ENCODE results near the gene HLX. TPM values are rescaled to one million over a fixed set of nuclear protein-coding genes. Genes with fewer than 3 reads are reported as not detected.

Gene HLX
- total RNA-seq, 2 experiments from 2014 or later, result 0.27 to 0.39 TPM

DNA sequence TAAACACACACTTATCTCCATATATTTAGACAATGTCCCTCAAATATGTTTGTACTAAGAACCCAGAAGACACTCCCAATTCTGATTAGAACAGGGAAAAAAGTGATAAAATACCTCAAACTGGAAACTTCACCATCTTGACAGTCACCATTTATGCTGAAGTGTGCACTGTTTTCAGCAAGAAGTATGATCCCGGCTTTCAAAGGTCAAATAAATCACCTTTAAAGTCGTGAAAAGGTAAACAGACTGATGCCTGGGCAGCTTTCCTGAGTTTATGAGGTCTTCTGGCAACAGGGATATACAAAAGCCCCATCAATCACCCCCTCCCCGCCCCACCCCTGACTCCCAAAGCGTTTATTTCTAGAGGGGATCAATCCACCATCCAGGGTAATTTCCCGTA lies 37.9 kb downstream of the HLX start:
- ATAC-seq (ENCODE audit: poor library complexity), result no peak
- no peak overlapping the region for H3K27ac Mint-ChIP-seq
- CTCF ChIA-PET, result no interaction called here

DNA sequence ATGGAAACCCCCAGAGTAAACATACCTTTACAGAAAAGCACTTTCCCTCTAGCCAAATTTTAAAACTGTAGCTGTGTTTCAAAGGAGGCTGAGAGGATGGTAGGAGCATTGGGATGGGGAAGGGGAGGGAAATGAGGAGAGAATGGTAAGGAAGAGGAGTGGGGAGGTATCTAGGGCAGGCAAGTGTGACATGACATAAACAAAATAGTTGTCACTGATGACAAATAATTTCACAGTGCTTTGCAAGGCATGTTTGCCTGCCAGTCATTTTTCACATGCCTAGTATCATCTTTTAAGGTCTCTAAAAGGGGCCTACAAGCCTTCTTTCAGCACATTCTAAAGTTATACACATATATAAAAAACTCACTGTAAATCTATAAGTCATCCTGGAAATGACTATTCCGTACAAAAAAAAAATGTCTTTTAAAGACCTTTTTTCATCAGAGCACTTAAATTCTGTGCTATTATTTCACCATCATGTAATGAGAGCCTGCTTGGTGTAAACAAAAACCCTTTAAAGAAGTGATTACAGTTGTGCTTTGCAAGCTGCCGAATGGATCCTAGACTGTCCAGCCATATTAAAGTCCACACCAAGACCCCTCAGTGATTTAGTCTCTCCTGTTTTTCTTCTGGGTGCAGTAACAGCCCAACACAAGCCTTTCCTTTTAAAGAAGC lies 38.4 kb downstream of the HLX start:
- DNase-seq (no peak), ATAC-seq (ENCODE audit: poor library complexity) (no peak)
- Mint-ChIP-seq H3K27ac (no peak overlapping the region), H3K36me3 (ENCODE audit: low read depth) (no peaks in the 10 kb centered on the region), H3K27me3 (peaks cover 24% of the 10 kb centered on the region), H3K4me1 (ENCODE audit: low read depth) (no peaks in the 10 kb centered on the region), H3K9me3 (no peaks in the 10 kb centered on the region), H3K4me3 (no peak overlapping the region)
- H3K27me3 ChIP-seq (ENCODE audit: control insufficient read depth in 1 of 2, insufficient read depth in 2 of 2, low read length in 2 of 2), result peaks cover 0 to 7% of the 10 kb centered on the region in 2 experiments
- CTCF ChIA-PET, result no interaction called here
- no peak overlapping the region for H3K27ac ChIP-seq (ENCODE audit: low read depth in 1 of 2, low read length in 2 of 2)
- POLR2A ChIA-PET, result no interaction called here
- H3K9me3 ChIP-seq (ENCODE audit: control insufficient read depth in 1 of 2, insufficient read depth in 1 of 2, low read length in 2 of 2), result no peaks in the 10 kb centered on the region
- H3K4me3 ChIP-seq (ENCODE audit: low read length), result no peak overlapping the region
- no peaks in the 10 kb centered on the region for H3K4me1 ChIP-seq (ENCODE audit: insufficient read depth, low read length)
- no peaks in the 10 kb centered on the region for H3K36me3 ChIP-seq (ENCODE audit: insufficient read depth, low read length)
- TF ChIP-seq, protein P1, sequence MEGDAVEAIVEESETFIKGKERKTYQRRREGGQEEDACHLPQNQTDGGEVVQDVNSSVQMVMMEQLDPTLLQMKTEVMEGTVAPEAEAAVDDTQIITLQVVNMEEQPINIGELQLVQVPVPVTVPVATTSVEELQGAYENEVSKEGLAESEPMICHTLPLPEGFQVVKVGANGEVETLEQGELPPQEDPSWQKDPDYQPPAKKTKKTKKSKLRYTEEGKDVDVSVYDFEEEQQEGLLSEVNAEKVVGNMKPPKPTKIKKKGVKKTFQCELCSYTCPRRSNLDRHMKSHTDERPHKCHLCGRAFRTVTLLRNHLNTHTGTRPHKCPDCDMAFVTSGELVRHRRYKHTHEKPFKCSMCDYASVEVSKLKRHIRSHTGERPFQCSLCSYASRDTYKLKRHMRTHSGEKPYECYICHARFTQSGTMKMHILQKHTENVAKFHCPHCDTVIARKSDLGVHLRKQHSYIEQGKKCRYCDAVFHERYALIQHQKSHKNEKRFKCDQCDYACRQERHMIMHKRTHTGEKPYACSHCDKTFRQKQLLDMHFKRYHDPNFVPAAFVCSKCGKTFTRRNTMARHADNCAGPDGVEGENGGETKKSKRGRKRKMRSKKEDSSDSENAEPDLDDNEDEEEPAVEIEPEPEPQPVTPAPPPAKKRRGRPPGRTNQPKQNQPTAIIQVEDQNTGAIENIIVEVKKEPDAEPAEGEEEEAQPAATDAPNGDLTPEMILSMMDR (IDR thresholded peaks at IDR 0.05), result no peak
- intact Hi-C loops (cut with DNase I, micrococcal nuclease), result no loop called here

More for the DNA sequence above, 37.9 kb downstream of the HLX start:
- intact Hi-C loops (cut with DNase I, micrococcal nuclease), result no loop called here
- DNase-seq, result no peak
- no peak overlapping the region for H3K4me3 Mint-ChIP-seq
- H3K36me3 Mint-ChIP-seq (ENCODE audit: low read depth), result no peaks in the 10 kb centered on the region
- H3K4me3 ChIP-seq (ENCODE audit: low read length), result no peak overlapping the region
- no peaks in the 10 kb centered on the region for H3K9me3 Mint-ChIP-seq
- peaks cover 24% of the 10 kb centered on the region for H3K27me3 Mint-ChIP-seq
- H3K27ac ChIP-seq (ENCODE audit: low read depth in 1 of 2, low read length in 2 of 2), result no peak overlapping the region
- no peaks in the 10 kb centered on the region for H3K4me1 ChIP-seq (ENCODE audit: insufficient read depth, low read length)
- POLR2A ChIA-PET, result no interaction called here
- TF ChIP-seq, protein P1 (IDR thresholded peaks at IDR 0.05), result no peak
- H3K4me1 Mint-ChIP-seq (ENCODE audit: low read depth), result no peaks in the 10 kb centered on the region
- H3K27me3 ChIP-seq (ENCODE audit: control insufficient read depth in 1 of 2, insufficient read depth in 2 of 2, low read length in 2 of 2), result peaks cover 0 to 7% of the 10 kb centered on the region in 2 experiments
- no peaks in the 10 kb centered on the region for H3K9me3 ChIP-seq (ENCODE audit: control insufficient read depth in 1 of 2, insufficient read depth in 1 of 2, low read length in 2 of 2)
- no peaks in the 10 kb centered on the region for H3K36me3 ChIP-seq (ENCODE audit: insufficient read depth, low read length)

DNA sequence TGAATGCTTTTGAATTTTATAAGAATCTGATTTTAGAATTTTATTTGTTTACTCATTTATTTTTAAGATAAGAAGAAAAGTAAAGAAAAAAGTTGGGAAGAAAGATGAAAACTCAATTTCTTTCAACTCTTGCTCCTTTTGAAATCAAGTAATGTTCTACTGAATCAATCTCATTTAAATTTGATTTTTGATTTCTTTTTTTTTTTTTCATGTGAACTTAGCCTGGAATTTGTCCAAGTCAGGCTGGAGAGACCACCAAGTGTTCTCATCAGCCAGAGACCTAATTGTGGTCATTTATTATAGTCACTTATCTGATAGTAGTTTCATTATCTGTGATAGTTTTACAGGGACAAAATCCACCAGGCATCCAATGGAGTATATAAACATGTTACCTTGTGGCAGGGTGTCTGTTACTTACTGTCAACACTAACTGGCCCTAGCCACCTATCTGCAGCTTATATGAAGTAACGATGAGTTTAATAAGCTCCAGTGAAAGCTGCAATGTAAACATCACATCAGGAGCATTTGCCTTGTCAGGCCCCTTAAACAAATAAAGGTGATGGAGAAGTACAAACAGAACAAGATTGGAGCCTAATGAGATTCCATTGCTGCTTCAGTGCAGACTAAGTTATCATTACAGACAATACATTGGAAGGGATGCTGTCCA lies 39.2 kb downstream of the HLX start:
- DNase-seq (no peak), ATAC-seq (ENCODE audit: poor library complexity) (no peak)
- Histone ChIP-seq H3K9me3 (ENCODE audit: control insufficient read depth in 1 of 2, insufficient read depth in 1 of 2, low read length in 2 of 2) (no peaks in the 10 kb centered on the region), H3K27ac (ENCODE audit: low read depth in 1 of 2, low read length in 2 of 2) (no peak overlapping the region), H3K36me3 (ENCODE audit: insufficient read depth, low read length) (no peaks in the 10 kb centered on the region), H3K27me3 (ENCODE audit: control insufficient read depth in 1 of 2, insufficient read depth in 2 of 2, low read length in 2 of 2) (peaks cover 0 to 7% of the 10 kb centered on the region in 2 experiments), H3K4me3 (ENCODE audit: low read length) (no peak overlapping the region), H3K4me1 (ENCODE audit: insufficient read depth, low read length) (no peaks in the 10 kb centered on the region)
- no peak overlapping the region for H3K27ac Mint-ChIP-seq
- CTCF ChIA-PET, result no interaction called here
- no peaks in the 10 kb centered on the region for H3K36me3 Mint-ChIP-seq (ENCODE audit: low read depth)
- POLR2A ChIA-PET, result no interaction called here
- H3K27me3 Mint-ChIP-seq, result peaks cover 24% of the 10 kb centered on the region
- intact Hi-C loops (cut with DNase I, micrococcal nuclease), result no loop called here
- no peaks in the 10 kb centered on the region for H3K9me3 Mint-ChIP-seq
- no peaks in the 10 kb centered on the region for H3K4me1 Mint-ChIP-seq (ENCODE audit: low read depth)
- TF ChIP-seq, protein P1 (IDR thresholded peaks at IDR 0.05), result no peak
- H3K4me3 Mint-ChIP-seq, result no peak overlapping the region
